ENCODE data around the gene ZNF622.
"Not testable (repeated sequence)": the region's sequence is repeated elsewhere in the genome, so short reads cannot be mapped to it uniquely, and the experiment has no call there.

The ZNF622 gene

DNA sequence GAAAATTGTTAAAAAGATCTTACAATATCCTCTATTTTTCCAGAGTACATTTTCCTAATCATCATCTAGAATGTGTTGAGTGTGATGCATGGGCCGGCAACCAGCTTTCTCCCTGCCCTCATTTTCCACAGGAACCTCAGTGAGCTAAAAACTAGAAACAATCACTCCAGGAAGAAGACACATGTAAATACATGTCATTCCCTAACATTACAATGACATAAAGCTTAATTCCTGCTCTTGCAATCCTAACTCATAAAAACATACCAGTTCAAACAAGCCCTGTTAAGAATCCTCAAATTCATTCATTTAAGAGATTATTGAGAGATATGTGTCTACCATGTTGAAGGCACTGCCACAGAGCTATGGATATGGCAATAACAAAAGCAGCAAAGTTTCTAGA lies 18.5 kb upstream of the ZNF622 start:
- DNase-seq (ENCODE audit: insufficient read length, low spot score) (no peak), FAIRE-seq (no peak)
- no peak for TF ChIP-seq POLR2A (IDR thresholded peaks at IDR 0.05; ENCODE audit: low read depth, low read length)
- TF ChIP-seq TAF1 (IDR thresholded peaks at IDR 0.05; ENCODE audit: low read depth, low read length) = no peak
- no peak for TF ChIP-seq SPI1 (IDR thresholded peaks at IDR 0.05; ENCODE audit: low read depth, low read length)
- TF ChIP-seq PAX5 (IDR thresholded peaks at IDR 0.05; ENCODE audit: insufficient read depth, low read length, severe bottlenecking) = no peak
- no peak for TF ChIP-seq POLR2AphosphoS5 (IDR thresholded peaks at IDR 0.05; ENCODE audit: low read depth, low read length)
- no peak for TF ChIP-seq POU2F2 (IDR thresholded peaks at IDR 0.05; ENCODE audit: low read depth, low read length)

- DNase-seq (ENCODE audit: insufficient read length, low spot score) (no peak), FAIRE-seq (no peak)
- TF ChIP-seq POLR2A (IDR thresholded peaks at IDR 0.05; ENCODE audit: low read depth, low read length) = no peak
- no peak for TF ChIP-seq TAF1 (IDR thresholded peaks at IDR 0.05; ENCODE audit: low read depth, low read length)
- TF ChIP-seq SPI1 (IDR thresholded peaks at IDR 0.05; ENCODE audit: low read depth, low read length) = no peak
- no peak for TF ChIP-seq POLR2AphosphoS5 (IDR thresholded peaks at IDR 0.05; ENCODE audit: low read depth, low read length)
- TF ChIP-seq PAX5 (IDR thresholded peaks at IDR 0.05; ENCODE audit: insufficient read depth, low read length, severe bottlenecking) = no peak
- no peak for TF ChIP-seq POU2F2 (IDR thresholded peaks at IDR 0.05; ENCODE audit: low read depth, low read length)
Measured at GRCh38 chr5:16483361-16483760, 17.8 kb upstream of the ZNF622 start.

- no peak for FAIRE-seq
- TF ChIP-seq SPI1 (IDR thresholded peaks at IDR 0.05; ENCODE audit: low read depth, low read length) (no peak), POLR2AphosphoS5 (IDR thresholded peaks at IDR 0.05; ENCODE audit: low read depth, low read length) (no peak), POLR2A (IDR thresholded peaks at IDR 0.05; ENCODE audit: low read depth, low read length) (no peak)
- no peak for DNase-seq (ENCODE audit: insufficient read length, low spot score)
Measured at GRCh38 chr5:16482891-16483290, 17.3 kb upstream of the ZNF622 start.

DNA sequence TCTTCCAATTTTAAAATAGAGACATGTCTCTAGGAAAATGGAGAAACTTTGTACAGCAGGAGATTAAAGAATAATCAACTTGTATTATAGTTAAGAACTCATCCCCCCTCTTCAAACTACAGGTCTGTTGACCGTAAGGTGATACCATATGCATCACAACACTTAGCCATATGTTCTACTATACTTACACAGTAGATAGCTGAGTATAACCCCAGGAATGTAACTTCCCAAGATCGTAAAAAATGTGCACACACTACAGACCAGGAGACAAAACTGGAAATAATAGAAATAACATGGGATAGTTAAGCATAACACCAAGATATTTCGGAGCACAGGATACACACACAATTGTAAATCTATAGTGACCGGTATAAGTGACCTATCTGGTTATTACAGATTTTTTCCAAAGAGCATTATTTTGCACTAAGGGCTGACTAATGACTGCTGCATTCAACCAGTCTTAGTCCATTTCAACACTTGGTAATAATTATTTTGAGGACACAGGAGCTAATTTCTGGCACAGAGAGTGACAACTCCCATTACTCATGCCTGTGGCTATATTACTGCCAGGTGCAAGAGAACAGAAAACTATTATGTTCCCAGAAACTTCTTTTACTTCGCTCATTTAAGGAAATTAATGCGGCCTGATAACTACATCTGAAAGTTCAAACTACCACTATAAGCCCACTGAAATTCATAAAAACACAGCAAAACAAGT lies 15.4 kb upstream of the ZNF622 start:
- FAIRE-seq (no peak), DNase-seq (ENCODE audit: insufficient read length, low spot score) (no peak)
- no peak for TF ChIP-seq POLR2AphosphoS5 (IDR thresholded peaks at IDR 0.05; ENCODE audit: low read depth, low read length)
- no peak for TF ChIP-seq TAF1 (IDR thresholded peaks at IDR 0.05; ENCODE audit: low read depth, low read length)
- no peak for TF ChIP-seq PAX5 (IDR thresholded peaks at IDR 0.05; ENCODE audit: insufficient read depth, low read length, severe bottlenecking)
- TF ChIP-seq POLR2A (IDR thresholded peaks at IDR 0.05; ENCODE audit: low read depth, low read length) = no peak
- no peak for TF ChIP-seq POU2F2 (IDR thresholded peaks at IDR 0.05; ENCODE audit: low read depth, low read length)
- TF ChIP-seq SPI1 (IDR thresholded peaks at IDR 0.05; ENCODE audit: low read depth, low read length) = no peak

DNA sequence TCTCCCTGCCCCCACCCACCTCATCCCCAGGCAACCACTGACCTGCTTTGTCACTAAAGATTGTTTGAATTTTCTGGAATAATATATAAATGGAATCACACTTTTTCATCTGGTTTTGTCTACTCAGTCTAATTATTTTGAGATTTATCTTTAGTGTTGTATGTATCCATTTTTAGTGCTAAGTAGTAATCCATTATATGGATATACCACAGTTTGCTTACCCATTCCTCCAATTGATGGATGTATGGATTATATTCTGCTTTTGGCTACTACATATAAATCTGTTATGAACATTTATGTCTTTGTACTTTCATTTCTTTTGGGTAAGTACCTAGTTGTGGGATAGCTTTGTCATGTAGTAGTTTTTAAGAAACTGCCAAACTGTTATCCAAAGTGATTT lies 14.5 kb upstream of the ZNF622 start:
- DNase-seq (ENCODE audit: insufficient read length, low spot score) (no peak), FAIRE-seq (no peak)
- no peak for TF ChIP-seq POLR2A (IDR thresholded peaks at IDR 0.05; ENCODE audit: low read depth, low read length)
- no peak for TF ChIP-seq SPI1 (IDR thresholded peaks at IDR 0.05; ENCODE audit: low read depth, low read length)
- no peak for TF ChIP-seq TAF1 (IDR thresholded peaks at IDR 0.05; ENCODE audit: low read depth, low read length)
- TF ChIP-seq POU2F2 (IDR thresholded peaks at IDR 0.05; ENCODE audit: low read depth, low read length) = no peak

- no peak for TF ChIP-seq PAX5 (IDR thresholded peaks at IDR 0.05; ENCODE audit: insufficient read depth, low read length, severe bottlenecking)
- DNase-seq (ENCODE audit: insufficient read length, low spot score) = no peak
- FAIRE-seq = no peak
Measured at GRCh38 chr5:16477541-16477940, 11.9 kb upstream of the ZNF622 start.

- FAIRE-seq; DNase-seq (ENCODE audit: insufficient read length, low spot score): not testable (repeated sequence)
Measured at GRCh38 chr5:16476417-16476816, 10.8 kb upstream of the ZNF622 start.

DNA sequence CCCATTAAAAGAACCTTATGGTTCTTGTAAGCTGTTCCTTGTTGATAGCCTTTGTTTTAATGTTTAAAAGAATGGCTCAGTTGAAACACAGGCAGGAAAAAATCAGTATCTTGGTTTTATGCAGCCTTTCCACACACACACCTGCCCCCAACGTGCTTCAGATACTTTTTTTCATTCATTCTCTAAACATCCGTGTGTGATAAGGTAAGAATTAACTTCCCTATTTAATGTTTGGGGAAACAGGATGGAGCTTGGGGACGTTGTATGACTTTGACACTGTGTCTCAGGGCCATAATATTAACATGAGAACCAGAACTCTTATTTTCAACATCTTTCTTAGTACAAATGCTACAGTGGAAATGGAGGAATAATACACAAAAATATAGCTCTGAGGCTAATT lies 5.8 kb upstream of the ZNF622 start:
- FAIRE-seq (no peak), DNase-seq (ENCODE audit: insufficient read length, low spot score) (no peak)
- TF ChIP-seq TAF1 (IDR thresholded peaks at IDR 0.05; ENCODE audit: low read depth, low read length) = no peak
- TF ChIP-seq POU2F2 (IDR thresholded peaks at IDR 0.05; ENCODE audit: low read depth, low read length) = no peak
- no peak for TF ChIP-seq SPI1 (IDR thresholded peaks at IDR 0.05; ENCODE audit: low read depth, low read length)

GRCh38 chr5:16467363-16468219 lies 2.0 kb upstream of the ZNF622 start:
- no peak for FAIRE-seq
- TF ChIP-seq POLR2A (IDR thresholded peaks at IDR 0.05; ENCODE audit: low read depth, low read length) = 0 out of 2 replicates have a peak, but pooled peaks have one; percentile 21
- no peak for TF ChIP-seq PAX5 (IDR thresholded peaks at IDR 0.05; ENCODE audit: insufficient read depth, low read length, severe bottlenecking)
- TF ChIP-seq TAF1 (IDR thresholded peaks at IDR 0.05; ENCODE audit: low read depth, low read length) = no peak
- peak; percentile 90 for TF ChIP-seq POU2F2 (IDR thresholded peaks at IDR 0.05; ENCODE audit: low read depth, low read length)
- TF ChIP-seq SPI1 (IDR thresholded peaks at IDR 0.05; ENCODE audit: low read depth, low read length) = peak; percentile 17; the same call in 1 of the 2 replicates
- TF ChIP-seq POLR2AphosphoS5 (IDR thresholded peaks at IDR 0.05; ENCODE audit: low read depth, low read length) = 0 out of 2 replicates have a peak, but pooled peaks have one; percentile 38
- DNase-seq (ENCODE audit: insufficient read length, low spot score) = no peak

Measured in GM12891 (cell line).